Measurements from ENCODE around the gene FN1.

FN1 gene

DNA sequence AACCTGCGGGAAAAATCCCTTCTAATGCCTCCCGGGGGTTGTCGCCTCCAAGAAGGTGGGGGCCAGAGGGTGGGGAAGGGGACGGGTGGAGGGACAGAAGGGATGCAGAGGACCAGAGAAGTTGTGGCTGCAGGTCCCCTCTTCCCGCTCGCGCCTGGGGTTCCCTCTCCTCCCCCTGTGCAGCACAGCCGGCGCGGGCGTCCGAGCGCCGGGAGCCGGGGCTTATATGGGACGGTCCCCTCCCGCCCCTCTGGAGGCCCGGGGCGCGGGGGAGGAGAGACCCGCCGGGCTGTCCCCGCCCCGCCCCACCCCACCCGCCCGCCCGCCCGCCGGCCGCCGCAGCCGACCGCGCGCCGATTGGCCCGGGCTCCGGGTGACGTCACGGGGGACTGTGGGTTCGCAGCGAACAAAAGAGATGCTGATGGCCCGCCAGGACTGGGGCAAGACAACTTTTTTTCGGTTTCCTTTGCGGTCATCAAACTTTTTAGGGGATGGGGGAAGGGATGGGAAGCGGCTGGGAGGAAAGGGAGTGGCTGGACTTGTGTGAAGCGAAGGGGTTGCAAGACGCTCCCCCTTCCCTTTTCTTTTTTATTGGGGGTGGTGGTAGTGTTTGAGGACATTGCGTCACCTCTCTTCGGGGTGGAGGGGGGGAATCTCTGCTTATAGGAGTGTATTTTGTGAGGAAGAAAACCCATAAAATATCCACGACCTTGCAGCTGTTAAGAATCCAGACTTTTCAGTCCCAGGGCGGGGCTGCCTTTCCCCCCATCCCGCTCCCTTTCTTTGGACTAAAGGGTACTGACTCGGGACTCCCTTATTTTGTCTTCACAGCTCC, at the start of gene FN1:
Gene FN1, minus strand, starts transcription at position 199 of the 835 bp plus-strand sequence. CDS start 266 bp downstream, outside the sequence.
- Histone ChIP-seq H3K9me3 (ENCODE audit: control insufficient read depth, insufficient read depth, low read depth, low read length) (no peaks in the 10 kb centered on the region), H3K4me3 (ENCODE audit: low read depth, low read length) (peak within 1 kb of the TSS; percentile 74), H3K36me3 (ENCODE audit: control insufficient read depth in 2 of 2, insufficient read depth in 1 of 2, low read length in 2 of 2) (peaks cover 0 to 19% of the 10 kb centered on the region in 2 experiments; a peak in 1 of 3 replicates), H3K27ac (ENCODE audit: extremely low read depth, low read depth, low read length) (peak within 1 kb of the TSS; percentile 66), H3K4me1 (ENCODE audit: control insufficient read depth, insufficient read depth, low read length) (0 out of 2 replicates have a peak, but pooled peaks cover 3% of the 10 kb centered on the region)
- ChIA-PET CTCF (interaction anchor here (2.6 kb wide), 1 partner anchor 484 kb away, joined by 7 read pairs; no protein-coding TSS in a partner anchor), POLR2A (interaction anchor here (0.8 to 0.9 kb wide), 2 partner anchors 10 to 30 kb away, joined by 3 read pairs; no protein-coding TSS in a partner anchor)
- TF ChIP-seq ZNF629 (tag by site-specific recombination; IDR thresholded peaks at IDR 0.05) (peak; percentile 92), ZNF792 (tag by site-specific recombination; IDR thresholded peaks at IDR 0.05) (0 out of 2 replicates have a peak, but pooled peaks have one; percentile 14), ZNF677 (tag by site-specific recombination; IDR thresholded peaks at IDR 0.05) (no peak), ZNF416 (tag by site-specific recombination; IDR thresholded peaks at IDR 0.05) (no peak), ZNF624 (tag by site-specific recombination; IDR thresholded peaks at IDR 0.05) (no peak), GLIS2 (tag by site-specific recombination; IDR thresholded peaks at IDR 0.05) (peak; percentile 83), PRDM1 (tag by site-specific recombination; IDR thresholded peaks at IDR 0.05) (0 out of 2 replicates have a peak, but pooled peaks have one; percentile 9), ZFHX2 (tag by site-specific recombination; conservative IDR thresholded peaks at IDR 0.05) (peak; percentile 17; the same call in 1 of the 2 replicates), SETDB1 (IDR thresholded peaks at IDR 0.05; ENCODE audit: insufficient read length, low read length) (no peak), ZBTB8A (tag by site-specific recombination; IDR thresholded peaks at IDR 0.05) (peak; percentile 40; the same call in 1 of the 2 replicates), GLIS1 (tag by site-specific recombination; IDR thresholded peaks at IDR 0.05) (peak; percentile 62), ZNF302 (tag by site-specific recombination; IDR thresholded peaks at IDR 0.05; ENCODE audit: low read depth) (no peak), KLF8 (tag by site-specific recombination; IDR thresholded peaks at IDR 0.05) (peak; percentile 33), ZNF366 (tag by site-specific recombination; conservative IDR thresholded peaks at IDR 0.05) (0 out of 2 replicates have a peak, but pooled peaks have one; percentile 10), ZNF274 (IDR thresholded peaks at IDR 0.05; ENCODE audit: low read length) (no peak), ZNF274 (tag by site-specific recombination; IDR thresholded peaks at IDR 0.05; ENCODE audit: borderline replicate concordance) (no peak)
- TF ChIP-seq, protein P1, sequence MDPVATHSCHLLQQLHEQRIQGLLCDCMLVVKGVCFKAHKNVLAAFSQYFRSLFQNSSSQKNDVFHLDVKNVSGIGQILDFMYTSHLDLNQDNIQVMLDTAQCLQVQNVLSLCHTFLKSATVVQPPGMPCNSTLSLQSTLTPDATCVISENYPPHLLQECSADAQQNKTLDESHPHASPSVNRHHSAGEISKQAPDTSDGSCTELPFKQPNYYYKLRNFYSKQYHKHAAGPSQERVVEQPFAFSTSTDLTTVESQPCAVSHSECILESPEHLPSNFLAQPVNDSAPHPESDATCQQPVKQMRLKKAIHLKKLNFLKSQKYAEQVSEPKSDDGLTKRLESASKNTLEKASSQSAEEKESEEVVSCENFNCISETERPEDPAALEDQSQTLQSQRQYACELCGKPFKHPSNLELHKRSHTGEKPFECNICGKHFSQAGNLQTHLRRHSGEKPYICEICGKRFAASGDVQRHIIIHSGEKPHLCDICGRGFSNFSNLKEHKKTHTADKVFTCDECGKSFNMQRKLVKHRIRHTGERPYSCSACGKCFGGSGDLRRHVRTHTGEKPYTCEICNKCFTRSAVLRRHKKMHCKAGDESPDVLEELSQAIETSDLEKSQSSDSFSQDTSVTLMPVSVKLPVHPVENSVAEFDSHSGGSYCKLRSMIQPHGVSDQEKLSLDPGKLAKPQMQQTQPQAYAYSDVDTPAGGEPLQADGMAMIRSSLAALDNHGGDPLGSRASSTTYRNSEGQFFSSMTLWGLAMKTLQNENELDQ (tag by site-specific recombination; IDR thresholded peaks at IDR 0.05; ENCODE audit: low read depth) = no peak
- TF ChIP-seq, protein P2, sequence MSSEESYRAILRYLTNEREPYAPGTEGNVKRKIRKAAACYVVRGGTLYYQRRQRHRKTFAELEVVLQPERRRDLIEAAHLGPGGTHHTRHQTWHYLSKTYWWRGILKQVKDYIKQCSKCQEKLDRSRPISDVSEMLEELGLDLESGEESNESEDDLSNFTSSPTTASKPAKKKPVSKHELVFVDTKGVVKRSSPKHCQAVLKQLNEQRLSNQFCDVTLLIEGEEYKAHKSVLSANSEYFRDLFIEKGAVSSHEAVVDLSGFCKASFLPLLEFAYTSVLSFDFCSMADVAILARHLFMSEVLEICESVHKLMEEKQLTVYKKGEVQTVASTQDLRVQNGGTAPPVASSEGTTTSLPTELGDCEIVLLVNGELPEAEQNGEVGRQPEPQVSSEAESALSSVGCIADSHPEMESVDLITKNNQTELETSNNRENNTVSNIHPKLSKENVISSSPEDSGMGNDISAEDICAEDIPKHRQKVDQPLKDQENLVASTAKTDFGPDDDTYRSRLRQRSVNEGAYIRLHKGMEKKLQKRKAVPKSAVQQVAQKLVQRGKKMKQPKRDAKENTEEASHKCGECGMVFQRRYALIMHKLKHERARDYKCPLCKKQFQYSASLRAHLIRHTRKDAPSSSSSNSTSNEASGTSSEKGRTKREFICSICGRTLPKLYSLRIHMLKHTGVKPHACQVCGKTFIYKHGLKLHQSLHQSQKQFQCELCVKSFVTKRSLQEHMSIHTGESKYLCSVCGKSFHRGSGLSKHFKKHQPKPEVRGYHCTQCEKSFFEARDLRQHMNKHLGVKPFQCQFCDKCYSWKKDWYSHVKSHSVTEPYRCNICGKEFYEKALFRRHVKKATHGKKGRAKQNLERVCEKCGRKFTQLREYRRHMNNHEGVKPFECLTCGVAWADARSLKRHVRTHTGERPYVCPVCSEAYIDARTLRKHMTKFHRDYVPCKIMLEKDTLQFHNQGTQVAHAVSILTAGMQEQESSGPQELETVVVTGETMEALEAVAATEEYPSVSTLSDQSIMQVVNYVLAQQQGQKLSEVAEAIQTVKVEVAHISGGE (tag by site-specific recombination; conservative IDR thresholded peaks at IDR 0.05; ENCODE audit: low read depth) = 0 out of 2 replicates have a peak, but pooled peaks have one; percentile 14
- TF ChIP-seq, protein P3, sequence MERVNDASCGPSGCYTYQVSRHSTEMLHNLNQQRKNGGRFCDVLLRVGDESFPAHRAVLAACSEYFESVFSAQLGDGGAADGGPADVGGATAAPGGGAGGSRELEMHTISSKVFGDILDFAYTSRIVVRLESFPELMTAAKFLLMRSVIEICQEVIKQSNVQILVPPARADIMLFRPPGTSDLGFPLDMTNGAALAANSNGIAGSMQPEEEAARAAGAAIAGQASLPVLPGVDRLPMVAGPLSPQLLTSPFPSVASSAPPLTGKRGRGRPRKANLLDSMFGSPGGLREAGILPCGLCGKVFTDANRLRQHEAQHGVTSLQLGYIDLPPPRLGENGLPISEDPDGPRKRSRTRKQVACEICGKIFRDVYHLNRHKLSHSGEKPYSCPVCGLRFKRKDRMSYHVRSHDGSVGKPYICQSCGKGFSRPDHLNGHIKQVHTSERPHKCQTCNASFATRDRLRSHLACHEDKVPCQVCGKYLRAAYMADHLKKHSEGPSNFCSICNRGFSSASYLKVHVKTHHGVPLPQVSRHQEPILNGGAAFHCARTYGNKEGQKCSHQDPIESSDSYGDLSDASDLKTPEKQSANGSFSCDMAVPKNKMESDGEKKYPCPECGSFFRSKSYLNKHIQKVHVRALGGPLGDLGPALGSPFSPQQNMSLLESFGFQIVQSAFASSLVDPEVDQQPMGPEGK (tag by site-specific recombination; IDR thresholded peaks at IDR 0.05) = peak; percentile 49
- TF ChIP-seq, protein P4, sequence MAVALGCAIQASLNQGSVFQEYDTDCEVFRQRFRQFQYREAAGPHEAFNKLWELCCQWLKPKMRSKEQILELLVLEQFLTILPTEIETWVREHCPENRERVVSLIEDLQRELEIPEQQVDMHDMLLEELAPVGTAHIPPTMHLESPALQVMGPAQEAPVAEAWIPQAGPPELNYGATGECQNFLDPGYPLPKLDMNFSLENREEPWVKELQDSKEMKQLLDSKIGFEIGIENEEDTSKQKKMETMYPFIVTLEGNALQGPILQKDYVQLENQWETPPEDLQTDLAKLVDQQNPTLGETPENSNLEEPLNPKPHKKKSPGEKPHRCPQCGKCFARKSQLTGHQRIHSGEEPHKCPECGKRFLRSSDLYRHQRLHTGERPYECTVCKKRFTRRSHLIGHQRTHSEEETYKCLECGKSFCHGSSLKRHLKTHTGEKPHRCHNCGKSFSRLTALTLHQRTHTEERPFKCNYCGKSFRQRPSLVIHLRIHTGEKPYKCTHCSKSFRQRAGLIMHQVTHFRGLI (tag by site-specific recombination; IDR thresholded peaks at IDR 0.05) = peak; percentile 77
- TF ChIP-seq, protein P5, sequence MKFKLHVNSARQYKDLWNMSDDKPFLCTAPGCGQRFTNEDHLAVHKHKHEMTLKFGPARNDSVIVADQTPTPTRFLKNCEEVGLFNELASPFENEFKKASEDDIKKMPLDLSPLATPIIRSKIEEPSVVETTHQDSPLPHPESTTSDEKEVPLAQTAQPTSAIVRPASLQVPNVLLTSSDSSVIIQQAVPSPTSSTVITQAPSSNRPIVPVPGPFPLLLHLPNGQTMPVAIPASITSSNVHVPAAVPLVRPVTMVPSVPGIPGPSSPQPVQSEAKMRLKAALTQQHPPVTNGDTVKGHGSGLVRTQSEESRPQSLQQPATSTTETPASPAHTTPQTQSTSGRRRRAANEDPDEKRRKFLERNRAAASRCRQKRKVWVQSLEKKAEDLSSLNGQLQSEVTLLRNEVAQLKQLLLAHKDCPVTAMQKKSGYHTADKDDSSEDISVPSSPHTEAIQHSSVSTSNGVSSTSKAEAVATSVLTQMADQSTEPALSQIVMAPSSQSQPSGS (tag by site-specific recombination; IDR thresholded peaks at IDR 0.05; ENCODE audit: low read depth) = peak; percentile 90
